Endothelial cell of umbilical vein (primary cell): ENCODE measurements around the gene TRPC4AP.

Source experiments
- CTCF ChIP-seq, 2 donors: IDR thresholded peaks; 1 replicate in 1 of 2; 2 replicates in 1 of 2; pipeline ENCODE4 v1.5.1; 2011; ENCODE audit warnings: low read length in 2 of 2, mild to moderate bottlenecking in 2 of 2, moderate library complexity in 2 of 2, control low read depth in 1 of 2, inconsistent platforms in 1 of 2, low read depth in 1 of 2; ENCODE audit not compliant: insufficient read depth in 1 of 2; ENCODE audit errors: extremely low read depth in 1 of 2
- EZH2 ChIP-seq: IDR thresholded peaks from 2 replicates; pipeline ENCODE4 v1.6.1; 2012; ENCODE audit warnings: borderline replicate concordance, low read depth, mild to moderate bottlenecking, moderate library complexity, low read length, inconsistent platforms; ENCODE audit not compliant: severe bottlenecking
- MAX ChIP-seq: IDR thresholded peaks from 2 replicates; pipeline ENCODE4 v1.6.1; 2011; ENCODE audit not compliant: insufficient read depth, insufficient read length
- MYC ChIP-seq: IDR thresholded peaks from one replicate; pipeline ENCODE4 v1.6.1; 2011; ENCODE audit warnings: mild to moderate bottlenecking, low read depth, low read length
- POLR2A ChIP-seq: IDR thresholded peaks from 2 replicates; pipeline ENCODE4 v1.6.1; 2012; ENCODE audit warnings: low read depth, mild to moderate bottlenecking, control low read depth, low read length
- POLR2AphosphoS5 ChIP-seq: IDR thresholded peaks from 2 replicates; pipeline ENCODE4 v1.6.1; 2012; ENCODE audit warnings: low read depth, mild to moderate bottlenecking, control low read depth, low read length, moderate library complexity; ENCODE audit not compliant: insufficient read depth

- TF ChIP-seq CTCF (IDR thresholded peaks at IDR 0.05; ENCODE audit: extremely low read depth in 1 of 2, insufficient read depth in 1 of 2, low read depth in 1 of 2, low read length in 2 of 2) (no peak), MAX (no peak), POLR2A (no peak), POLR2AphosphoS5 (no peak), EZH2 (no peak), MYC (no peak)
Measured at GRCh38 chr20:35134880-35135279, 42.3 kb upstream of the TRPC4AP start.
